ENCODE results near the gene PDZD8.
A peak's percentile ranks its signal among the peaks of the same experiment; 100 is the strongest.

GRCh38 chr10:117320050-117320665, 55.1 kb downstream of the PDZD8 start:
- TF ChIP-seq CTCF (IDR thresholded peaks at IDR 0.05): peak; percentile 26 to 72 (median 56)
- TF ChIP-seq POLR2A (IDR thresholded peaks at IDR 0.05): no peak

Measured in adrenal gland (tissue), 5 donors.